ENCODE results near the gene C2orf68. TPM values are rescaled to one million over a fixed set of nuclear protein-coding genes. Genes with fewer than 3 reads are reported as not detected.

C2orf68 gene
- total RNA-seq, 4 donors from 2014 or later: 24.0 to 30.1 (median 25.8) TPM

GRCh38 chr2:85580206-85580605, 31.7 kb downstream of the C2orf68 start:
- Histone ChIP-seq H3K27ac (peak overlapping the region in 1 of 3 donors; percentile 79), H3K4me1 (peaks cover 21 to 46% of the 10 kb centered on the region in 2 donors), H3K9me3 (no peaks in the 10 kb centered on the region), H3K36me3 (peaks cover 5 to 6% of the 10 kb centered on the region in 2 donors), H3K4me3 (replicated peaks in 1 of 3) (no peak overlapping the region), H3K27me3 (no peaks in the 10 kb centered on the region)
- intact Hi-C loops (cut with DNase I): no loop called here
- no peak for TF ChIP-seq POLR2A (IDR thresholded peaks at IDR 0.05)
- TF ChIP-seq, protein P1, sequence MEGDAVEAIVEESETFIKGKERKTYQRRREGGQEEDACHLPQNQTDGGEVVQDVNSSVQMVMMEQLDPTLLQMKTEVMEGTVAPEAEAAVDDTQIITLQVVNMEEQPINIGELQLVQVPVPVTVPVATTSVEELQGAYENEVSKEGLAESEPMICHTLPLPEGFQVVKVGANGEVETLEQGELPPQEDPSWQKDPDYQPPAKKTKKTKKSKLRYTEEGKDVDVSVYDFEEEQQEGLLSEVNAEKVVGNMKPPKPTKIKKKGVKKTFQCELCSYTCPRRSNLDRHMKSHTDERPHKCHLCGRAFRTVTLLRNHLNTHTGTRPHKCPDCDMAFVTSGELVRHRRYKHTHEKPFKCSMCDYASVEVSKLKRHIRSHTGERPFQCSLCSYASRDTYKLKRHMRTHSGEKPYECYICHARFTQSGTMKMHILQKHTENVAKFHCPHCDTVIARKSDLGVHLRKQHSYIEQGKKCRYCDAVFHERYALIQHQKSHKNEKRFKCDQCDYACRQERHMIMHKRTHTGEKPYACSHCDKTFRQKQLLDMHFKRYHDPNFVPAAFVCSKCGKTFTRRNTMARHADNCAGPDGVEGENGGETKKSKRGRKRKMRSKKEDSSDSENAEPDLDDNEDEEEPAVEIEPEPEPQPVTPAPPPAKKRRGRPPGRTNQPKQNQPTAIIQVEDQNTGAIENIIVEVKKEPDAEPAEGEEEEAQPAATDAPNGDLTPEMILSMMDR (IDR thresholded peaks at IDR 0.05): no peak
- no peak for DNase-seq
- 88 to 91% methylated on average over 3 of the region's 3 CpGs for WGBS, 2 donors

- TF ChIP-seq, protein P1 (IDR thresholded peaks at IDR 0.05): no peak
- no peak for TF ChIP-seq POLR2A (IDR thresholded peaks at IDR 0.05)
- H3K36me3 ChIP-seq: peaks cover 5 to 6% of the 10 kb centered on the region in 2 donors
- H3K4me3 ChIP-seq (replicated peaks in 1 of 3): no peak overlapping the region
- DNase-seq: no peak
- H3K4me1 ChIP-seq: peaks cover 21 to 38% of the 10 kb centered on the region in 2 donors
- intact Hi-C loops (cut with DNase I): no loop called here
- WGBS, 2 donors: 53 to 58% methylated on average over 6 of the region's 6 CpGs
- no peaks in the 10 kb centered on the region for H3K9me3 ChIP-seq
- H3K27ac ChIP-seq: peak overlapping the region; percentile 73 to 88 (median 79)
- no peaks in the 10 kb centered on the region for H3K27me3 ChIP-seq
These were observed 32.5 kb downstream of the C2orf68 start for GRCh38 chr2:85579266-85579935.

GRCh38 chr2:85578243-85579180, 33.4 kb downstream of the C2orf68 start:
- TF ChIP-seq, protein P1 (IDR thresholded peaks at IDR 0.05): no peak
- TF ChIP-seq POLR2A (IDR thresholded peaks at IDR 0.05): no peak
- H3K9me3 ChIP-seq: no peaks in the 10 kb centered on the region
- peaks cover 21 to 29% of the 10 kb centered on the region in 2 donors for H3K4me1 ChIP-seq
- H3K27me3 ChIP-seq: no peaks in the 10 kb centered on the region
- DNase-seq: peak; percentile 48 to 57
- peak overlapping the region in 2 of 3 donors; percentile 33 to 42 for H3K4me3 ChIP-seq (replicated peaks in 1 of 3)
- H3K27ac ChIP-seq: peak overlapping the region; percentile 73 to 88 (median 79)
- WGBS, 2 donors: 35 to 39% methylated on average over 16 to 19 of the region's 19 CpGs
- H3K36me3 ChIP-seq: peaks cover 5 to 6% of the 10 kb centered on the region in 2 donors
- intact Hi-C loops (cut with DNase I): no loop called here

DNA sequence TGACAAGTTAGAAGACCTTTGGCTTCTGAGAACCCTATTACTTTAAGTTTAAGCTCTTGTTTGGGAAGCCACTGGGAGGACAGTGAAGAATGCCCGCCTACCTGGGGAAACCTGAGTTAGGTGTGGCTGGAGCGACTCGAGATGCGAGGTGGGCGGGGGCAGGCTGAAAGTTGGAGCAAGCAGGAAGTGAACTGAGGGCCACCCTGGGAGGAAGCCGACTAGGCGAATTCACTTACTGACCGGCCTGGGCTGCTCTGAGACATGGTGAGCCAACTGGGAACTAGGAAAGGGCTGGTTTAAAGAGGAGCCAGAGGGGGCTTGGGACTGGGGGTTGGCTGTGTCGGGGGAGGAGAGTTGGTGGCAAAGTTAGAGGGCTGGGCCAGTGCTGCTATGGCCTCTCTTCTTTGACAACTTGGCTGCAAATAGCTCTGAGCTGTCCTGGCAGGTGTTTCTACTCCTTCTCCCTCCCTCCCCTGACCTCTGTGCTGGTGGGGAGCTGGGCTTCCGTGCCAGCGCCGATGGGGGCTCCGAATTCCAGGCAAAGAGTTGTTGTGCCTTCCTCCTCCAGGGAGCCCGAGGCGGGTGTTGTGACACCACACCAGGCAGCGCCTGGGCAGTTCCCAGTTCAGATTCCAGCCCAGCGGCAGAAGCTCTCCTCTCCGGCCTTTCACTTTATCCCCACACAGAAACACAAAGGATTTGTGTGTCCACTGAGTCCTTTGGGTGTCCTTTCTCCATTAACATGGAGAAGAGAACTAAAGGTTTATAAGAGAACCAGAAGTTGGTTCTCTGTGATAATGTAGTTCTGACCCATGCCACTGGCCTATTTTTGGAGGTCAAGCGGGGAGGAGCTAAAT, 34.3 kb downstream of the C2orf68 start, which contains the start of gene VAMP8:
Gene VAMP8, plus strand, starts transcription at position 201 of the 857 bp plus-strand sequence. Its CDS starts 61 bp downstream, at position 262.
- Histone ChIP-seq H3K9me3 (no peaks in the 10 kb centered on the region), H3K36me3 (peaks cover 5 to 6% of the 10 kb centered on the region in 2 donors), H3K27me3 (no peaks in the 10 kb centered on the region), H3K4me1 (peaks cover 21 to 29% of the 10 kb centered on the region in 2 donors), H3K27ac (peak within 1 kb of the TSS; percentile 73 to 88 (median 79)), H3K4me3 (replicated peaks in 1 of 3) (peak within 1 kb of the TSS; percentile 33 to 70 (median 42))
- intact Hi-C loops (cut with DNase I): no loop called here
- WGBS, 2 donors: 16 to 27% methylated on average over 18 to 19 of the region's 19 CpGs
- TF ChIP-seq, protein P1 (IDR thresholded peaks at IDR 0.05): no peak
- TF ChIP-seq POLR2A (IDR thresholded peaks at IDR 0.05): peak in 1 of 2 donors; percentile 76
- peak; percentile 92 to 93 for DNase-seq

Measured in thyroid gland (tissue), 4 donors.